VCaP (cell line): Measurements from ENCODE around the gene NLRC4.

Experiments
- H3K27ac ChIP-seq: fragments of 450-650 bp; 2 replicates; pipeline ENCODE4 v1.5.1; 2017
- CTCF ChIP-seq: fragments of 450-650 bp; conservative IDR thresholded peaks from 2 replicates; pipeline ENCODE4 v1.5.1; 2017; ENCODE audit warnings: mild to moderate bottlenecking, moderate library complexity

Gene NLRC4

GRCh38 chr2:32182667-32183066, 82.0 kb downstream of the NLRC4 start:
- no peak overlapping the region for H3K27ac ChIP-seq
- TF ChIP-seq CTCF: no peak
